ENCODE measurements around the gene THEM4.

- TF ChIP-seq POU6F1 (CRISPR knock-in tag; IDR thresholded peaks at IDR 0.05; ENCODE audit: borderline replicate concordance, low read depth) (no peak), SNAI2 (CRISPR knock-in tag; IDR thresholded peaks at IDR 0.05) (no peak)
Measured at GRCh38 chr1:151853411-151853943, 55.8 kb downstream of the THEM4 start, which contains the start of gene THEM5.
